GM21576 (cell line): ENCODE data around the gene WDR46.

Experiments used
- ATAC-seq: cut with Tn5 transposase; IDR thresholded peaks from one replicate; pipeline ENCODE4 v1.9.1; 2021; ENCODE audit warnings: mild to moderate bottlenecking, moderate library complexity; ENCODE audit not compliant: unreplicated experiment

The WDR46 gene

DNA sequence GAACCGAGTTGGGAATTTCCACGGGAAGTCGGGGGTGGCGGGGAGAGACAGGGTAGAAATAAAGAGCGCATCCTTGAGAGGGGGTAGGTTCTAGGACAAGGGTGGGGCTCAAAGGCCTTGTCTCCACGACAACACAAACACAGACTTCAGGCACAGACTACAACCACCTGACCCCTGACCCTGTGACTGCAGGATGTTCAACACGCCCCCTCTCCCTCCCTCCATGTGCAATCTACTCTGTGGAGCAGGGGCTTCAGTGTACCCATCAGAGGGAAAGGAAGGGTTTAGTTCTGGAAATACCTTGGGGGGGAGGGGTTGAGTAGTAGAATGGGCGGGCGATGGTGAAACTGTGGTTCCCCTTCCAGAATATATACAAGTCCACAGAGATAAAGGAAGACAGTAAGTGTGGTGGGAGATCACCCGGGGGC is 25.5 kb upstream of the WDR46 start:
- no peak for ATAC-seq

DNA sequence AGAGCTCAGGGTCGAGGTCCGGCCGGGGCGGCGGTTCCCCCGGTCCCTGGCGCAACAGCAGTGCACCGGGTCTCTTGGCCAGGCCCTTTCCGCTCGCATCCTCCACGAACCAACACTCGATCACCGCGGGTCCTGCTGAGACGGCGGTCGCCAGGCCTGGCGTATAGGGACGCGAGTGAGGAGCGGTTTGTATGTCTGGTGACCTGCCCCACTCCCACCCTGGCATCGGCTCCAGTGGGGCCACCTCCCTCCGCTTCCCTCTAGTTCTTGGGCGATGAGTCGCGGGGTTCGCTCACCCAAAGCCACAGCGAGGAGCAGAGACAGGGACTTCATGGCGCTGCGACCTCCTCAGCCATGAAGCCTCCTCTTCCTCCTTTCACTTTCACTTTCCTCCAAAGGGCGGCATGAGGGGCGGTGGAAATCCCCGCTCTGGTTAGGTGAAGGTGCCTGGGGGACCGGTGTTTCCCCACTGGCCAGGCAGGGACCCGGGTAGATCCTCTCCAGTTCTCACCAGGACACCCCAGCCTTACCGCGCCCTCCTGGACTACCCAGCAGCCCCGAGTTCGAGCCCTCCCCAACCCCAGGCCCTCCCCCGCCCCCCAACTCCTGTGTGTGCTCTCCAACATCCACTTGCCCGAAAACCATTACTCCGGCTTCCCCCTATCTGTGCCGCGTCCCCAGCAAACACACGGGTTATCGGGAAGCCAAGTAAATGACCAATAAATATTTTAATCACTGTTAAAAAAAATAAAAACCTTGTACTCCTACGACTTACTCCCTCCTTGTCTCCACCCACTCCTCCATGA is 24.9 kb upstream of the WDR46 start, which contains the start of gene TAPBP:
Gene TAPBP (minus strand): TSS at position 370 of the 806 bp plus-strand sequence. CDS start 37 bp downstream, at position 333.
- peak; percentile 35 for ATAC-seq

DNA sequence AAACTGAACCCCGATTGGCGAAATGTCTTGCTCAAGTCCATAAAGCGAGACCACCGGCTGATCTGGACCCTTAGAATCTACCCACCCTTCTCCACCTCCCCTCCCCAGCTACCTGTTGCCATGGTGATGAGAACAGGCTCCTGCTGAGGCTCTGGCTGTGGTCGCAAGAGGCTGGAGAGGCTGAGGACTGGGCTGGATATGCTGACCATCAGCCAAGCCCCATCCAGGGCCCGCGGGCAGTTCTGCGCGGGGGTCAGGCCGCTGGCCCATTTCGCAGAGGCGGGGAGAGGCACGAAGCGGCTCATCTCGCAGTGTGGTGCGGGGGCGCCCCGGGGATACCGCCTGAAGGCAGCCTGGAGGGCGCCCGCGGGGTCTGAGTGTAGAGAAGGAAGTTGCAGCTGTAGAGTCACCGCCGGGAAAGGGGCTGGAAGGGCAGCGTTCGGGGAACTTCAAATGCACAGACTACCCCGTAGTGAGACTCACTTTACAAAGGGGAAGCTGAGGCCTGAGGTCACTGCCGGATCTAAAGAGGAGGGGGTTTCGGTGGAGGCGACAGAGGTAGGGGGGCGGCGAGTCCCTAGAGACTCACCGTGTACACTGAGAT is 24.2 kb upstream of the WDR46 start:
- peak; percentile 4 for ATAC-seq

DNA sequence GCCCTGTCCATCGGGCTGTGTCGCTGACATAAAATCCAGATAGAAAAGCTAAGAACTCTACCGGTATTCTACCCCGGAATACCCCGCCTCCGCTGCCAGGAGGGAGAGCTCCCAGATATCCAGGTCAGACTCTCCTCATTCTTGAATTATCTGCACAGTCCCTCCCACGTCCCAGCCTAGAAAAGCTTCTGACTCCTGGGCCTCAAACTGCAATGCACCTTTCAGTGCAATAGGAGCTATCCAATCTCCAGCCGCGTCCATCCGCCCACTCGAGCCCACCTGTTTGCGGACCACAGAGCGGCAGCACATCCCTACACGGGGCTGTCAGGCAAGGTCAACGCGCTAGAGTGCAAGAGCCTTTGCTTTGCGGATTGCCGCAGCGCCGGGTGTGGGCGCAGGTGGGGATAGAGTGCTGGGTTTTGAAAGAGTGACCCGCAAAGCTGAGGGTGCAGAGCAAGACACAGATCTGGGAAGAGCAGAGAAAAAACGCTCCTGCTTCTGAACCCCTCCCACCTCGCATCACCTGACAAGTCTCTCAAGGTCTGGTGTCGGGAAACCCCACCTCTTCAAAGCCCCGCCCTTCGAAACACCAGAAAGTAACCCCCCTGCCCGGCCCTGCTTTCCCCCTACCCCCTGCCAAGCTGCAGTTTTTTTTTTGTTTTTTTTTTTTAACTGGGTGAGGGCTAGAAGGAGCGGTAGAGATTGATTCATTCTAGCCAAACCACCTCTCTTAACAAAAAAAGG is 23.5 kb upstream of the WDR46 start:
- ATAC-seq: no peak

DNA sequence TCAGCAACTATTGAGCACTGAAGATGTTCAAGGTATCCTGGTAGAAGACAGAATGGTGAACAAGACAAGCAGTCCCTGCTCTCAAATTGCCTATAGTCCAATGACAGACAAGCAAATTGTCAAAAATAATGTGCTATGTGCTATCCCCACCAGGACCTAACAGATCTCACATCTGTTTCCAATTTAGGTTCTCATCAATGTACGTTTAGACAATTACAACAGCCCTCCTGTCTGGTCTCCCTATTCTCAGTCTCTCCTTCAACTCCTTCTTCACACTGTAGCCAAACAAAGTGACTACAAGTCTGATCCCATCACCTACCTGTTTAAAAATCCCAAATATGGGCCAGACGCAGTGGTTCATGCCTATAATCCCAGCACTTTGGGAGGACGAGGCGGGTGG is 17.3 kb upstream of the WDR46 start:
- no peak for ATAC-seq

DNA sequence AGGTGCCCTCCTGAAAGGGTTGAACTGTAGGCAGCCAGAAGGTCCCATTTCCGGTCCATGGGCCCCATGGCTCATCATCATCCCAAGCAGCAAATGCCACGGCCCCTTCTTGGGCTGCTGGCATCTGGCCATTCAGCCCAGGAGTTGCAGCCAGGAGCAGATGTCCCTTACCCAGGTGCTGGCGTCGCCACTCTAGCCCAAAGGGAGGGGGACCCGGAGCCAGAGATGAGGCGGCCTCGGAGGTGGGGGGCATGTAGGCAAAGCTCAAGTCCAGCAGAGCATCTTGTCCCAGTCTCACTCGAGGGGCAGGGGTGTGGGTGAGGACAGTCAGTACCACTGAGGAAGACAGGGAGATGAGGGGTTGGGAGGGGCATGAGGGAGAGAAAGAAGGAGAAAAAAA is 16.0 kb upstream of the WDR46 start:
- no peak for ATAC-seq

DNA sequence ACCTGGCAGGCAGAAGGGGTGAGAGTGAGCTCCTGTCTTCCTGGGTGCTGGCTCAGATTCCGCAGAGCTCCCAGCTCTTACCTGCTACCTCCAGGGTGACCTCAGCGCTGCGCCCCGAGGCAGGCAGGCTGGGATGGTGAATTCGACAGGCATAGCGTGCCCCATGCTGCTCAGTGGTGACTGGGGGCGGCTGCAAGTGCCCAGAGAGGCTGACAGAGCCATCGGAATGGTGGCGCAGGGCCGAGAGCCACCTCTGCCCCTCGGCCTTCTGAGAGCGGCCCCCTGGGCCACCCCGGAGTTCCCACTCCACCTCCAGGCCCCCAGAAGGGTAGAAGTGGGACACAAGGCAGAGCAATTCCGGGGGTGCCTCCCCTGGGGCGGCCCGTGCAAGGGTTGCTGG is 15.2 kb upstream of the WDR46 start:
- no peak for ATAC-seq

DNA sequence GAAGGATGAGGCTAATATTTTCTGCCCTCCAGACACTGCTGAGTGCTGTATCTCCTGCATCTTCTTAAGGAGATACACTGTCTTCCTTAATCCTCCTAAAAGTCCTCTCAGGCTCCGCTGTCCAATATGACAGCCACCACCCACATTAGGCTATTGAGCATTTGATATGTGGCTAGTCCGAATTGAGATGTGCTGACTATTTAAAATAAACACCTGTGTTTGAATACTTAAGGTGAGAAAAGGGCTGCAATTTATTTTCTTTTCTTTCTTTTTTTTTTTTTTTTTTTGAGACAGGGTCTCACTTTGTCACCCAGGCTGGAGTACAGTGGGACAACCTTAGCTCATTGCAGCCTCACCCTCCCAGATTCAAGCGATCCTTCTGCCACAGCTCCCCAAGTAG is 12.8 kb upstream of the WDR46 start:
- ATAC-seq: no peak

DNA sequence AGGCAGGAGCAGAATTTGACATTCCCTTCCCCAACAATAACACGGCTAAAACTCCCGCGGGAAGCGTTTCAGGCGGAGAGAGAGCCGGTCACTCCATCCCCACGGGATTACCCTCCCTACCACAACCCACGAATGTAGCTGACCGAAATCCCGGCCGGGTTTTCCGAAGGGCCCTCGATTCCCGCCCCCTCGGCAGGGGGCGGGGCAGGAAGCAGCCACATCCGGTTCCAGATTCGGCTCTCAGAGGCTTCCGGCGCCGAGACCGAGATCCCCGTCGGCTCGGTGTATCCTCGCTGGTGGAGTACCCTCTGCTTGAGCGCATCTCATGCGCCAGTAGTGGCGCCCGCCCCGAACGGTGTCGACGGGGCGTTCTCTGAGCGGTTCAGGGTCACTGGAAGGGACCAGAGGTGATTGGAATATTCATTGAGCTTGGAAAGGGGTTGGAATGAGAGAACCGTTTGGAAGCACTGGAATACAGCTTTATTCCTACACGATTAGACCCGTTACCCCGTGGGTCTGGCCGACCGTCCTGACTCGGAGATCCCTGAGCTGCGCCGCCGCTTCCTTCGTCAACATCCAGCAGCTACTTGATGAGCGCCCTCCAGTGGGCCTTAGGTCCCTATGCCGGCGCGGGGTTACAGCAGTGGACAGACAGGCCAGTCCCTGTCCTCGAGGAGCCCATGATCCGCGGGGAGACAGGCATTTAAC is 10.4 kb upstream of the WDR46 start:
- ATAC-seq: peak; percentile 73

DNA sequence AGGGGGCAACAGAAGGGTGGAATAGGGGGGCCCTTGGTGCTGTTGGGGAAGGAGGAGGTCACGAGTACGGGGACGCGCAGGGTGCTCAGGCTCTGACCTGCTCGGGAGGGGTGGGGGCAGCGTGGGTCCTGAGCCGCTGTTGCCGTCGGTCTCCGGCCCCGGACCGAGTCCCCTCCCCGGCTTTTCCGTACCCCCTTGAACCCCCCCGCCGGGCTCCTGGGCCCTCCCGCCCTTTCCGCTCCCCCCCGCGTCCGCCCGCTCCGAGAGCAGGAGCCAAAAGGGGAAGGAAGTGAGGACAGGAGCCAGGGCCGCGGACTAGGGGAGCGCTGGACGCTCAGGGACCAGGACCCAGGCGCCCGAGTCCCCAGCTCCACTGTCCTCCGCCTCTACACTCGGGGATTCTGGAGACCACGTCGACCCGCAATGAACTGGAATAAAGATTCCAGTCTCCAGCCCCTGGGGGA is 9.8 kb upstream of the WDR46 start, which contains the start of gene RGL2:
Gene RGL2 (minus strand): TSS at position 170 of the 464 bp plus-strand sequence. CDS start 332 bp downstream, outside the sequence.
- ATAC-seq: peak; percentile 20

DNA sequence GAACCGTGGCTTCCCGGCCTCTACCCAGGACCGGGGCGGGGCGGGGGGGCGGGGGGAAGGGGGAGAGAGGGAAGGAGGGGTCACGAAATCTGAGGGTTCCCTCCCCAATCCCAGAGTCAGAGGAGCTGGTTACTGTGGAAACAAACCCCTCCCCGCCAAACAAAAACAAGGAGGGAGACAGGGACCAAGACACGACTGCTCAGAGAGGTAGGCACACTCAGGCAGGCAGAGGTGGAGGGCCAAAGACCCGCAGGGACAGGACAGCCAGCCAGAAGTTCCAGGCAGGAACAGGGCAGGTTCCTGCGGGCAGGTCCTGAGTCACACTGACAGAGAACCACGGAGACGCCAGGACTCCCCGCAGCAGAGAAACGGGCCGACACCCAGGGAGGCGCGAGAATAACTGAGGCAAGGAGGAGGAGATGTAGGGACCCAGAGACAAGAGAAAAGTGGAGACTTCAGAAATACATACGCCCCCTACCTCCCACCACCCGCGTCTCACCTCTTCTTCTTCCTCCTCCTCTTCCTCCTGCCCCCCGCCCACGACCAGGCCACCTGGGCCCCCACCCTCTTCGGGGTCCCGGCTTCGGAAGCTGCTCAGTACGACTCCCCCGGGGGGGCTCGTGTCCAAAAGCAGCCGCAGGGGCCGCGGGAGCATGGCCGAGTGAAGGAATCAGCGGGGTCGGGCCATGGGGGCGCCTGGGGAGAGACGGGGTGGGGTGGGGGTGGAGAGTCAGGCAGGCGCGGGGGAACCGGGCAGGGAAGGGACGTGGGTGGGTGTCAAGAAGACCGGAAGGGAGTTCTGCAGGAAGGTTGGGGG is 9.1 kb upstream of the WDR46 start:
- no peak for ATAC-seq

DNA sequence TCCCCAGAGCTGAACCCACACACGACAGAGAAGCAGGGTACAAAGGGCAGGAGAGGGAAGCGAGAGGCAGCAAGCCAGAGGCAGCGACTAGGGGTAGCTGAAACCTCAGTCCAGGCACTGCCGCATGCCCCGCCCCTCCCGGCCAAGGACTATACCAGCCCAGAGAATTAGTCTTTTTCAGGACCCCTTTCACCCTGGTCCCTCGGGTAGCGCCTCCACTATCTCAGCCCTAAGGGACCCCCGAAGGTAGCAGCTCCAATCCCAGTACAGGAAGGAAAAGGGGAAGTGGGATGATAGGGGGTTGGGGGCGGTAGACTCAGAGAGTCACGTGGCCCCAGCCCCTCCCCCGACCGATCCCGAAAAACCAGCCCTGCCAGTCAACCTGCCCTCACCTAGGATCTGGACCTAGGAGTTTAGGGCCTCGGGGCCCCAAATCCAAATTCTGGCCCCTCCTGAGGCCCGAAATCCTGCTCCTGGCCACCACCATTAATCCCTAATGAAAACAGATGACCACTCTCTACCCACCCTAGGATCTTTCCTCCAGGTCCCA is 8.4 kb upstream of the WDR46 start:
- ATAC-seq: no peak

DNA sequence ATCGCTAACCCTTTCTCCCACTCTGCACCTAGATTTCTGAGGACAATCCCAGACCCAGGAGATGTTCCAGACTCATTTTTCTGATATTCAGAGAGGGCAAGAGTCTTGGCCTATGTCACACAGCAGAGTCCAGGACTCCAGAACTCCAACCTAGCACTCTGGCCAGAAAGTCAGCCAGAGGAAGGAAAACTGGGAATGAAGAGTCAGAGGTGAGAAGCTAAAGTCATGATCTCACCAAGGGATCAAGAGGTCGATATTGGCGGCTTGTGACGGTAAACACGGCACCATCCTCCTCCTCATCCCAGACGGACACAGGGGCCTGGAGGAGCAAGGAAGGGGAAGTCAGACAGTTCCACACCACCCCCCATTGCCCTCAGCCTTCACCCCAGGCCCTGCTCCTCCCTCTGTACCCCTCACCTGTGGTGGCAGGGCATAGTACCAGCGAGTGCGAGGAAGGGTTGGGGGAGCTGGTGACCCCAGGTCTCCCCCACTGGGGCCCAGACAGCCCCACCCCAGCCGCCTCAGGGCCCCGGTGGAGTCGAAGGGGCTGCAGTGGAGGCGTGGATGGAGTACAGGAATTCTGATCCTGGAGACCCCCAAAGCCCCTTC is 7.9 kb upstream of the WDR46 start:
- ATAC-seq: no peak

DNA sequence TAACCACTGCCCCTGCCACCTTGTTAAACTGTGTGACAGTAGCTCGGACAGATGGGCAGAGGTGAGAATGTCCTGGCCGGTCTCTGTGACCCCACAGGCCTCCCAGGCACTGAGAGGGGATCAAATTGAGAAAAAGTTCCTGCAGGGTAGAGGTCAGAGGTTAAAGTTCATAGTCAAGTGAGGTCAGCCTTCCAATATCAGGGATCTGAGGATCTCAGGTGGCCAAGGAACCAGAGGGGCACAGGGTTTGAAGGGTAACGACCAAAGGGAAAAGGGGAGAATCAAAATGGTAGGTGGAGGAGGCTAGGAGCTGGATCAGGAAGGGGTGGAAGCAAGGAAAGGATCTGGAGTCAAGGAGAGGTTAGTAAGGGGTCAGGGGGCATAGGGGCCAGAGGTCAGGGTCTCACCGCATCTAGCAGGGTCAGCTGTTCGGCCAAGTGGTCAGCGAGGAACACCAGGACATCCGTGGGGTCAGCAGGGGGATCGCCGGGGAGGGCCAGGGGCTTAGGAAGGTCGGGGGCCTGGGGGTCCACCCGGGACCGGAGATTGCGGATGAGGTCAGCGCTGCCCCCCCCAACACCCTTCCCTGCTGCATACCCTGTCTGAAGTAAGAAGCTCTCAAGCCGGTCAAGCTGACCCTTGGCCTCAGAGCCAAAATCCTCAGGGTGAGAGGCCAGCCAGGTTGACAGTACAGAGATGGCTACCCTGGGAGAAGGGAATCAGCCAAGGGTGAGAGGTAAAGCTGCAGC is 6.8 kb upstream of the WDR46 start:
- no peak for ATAC-seq

DNA sequence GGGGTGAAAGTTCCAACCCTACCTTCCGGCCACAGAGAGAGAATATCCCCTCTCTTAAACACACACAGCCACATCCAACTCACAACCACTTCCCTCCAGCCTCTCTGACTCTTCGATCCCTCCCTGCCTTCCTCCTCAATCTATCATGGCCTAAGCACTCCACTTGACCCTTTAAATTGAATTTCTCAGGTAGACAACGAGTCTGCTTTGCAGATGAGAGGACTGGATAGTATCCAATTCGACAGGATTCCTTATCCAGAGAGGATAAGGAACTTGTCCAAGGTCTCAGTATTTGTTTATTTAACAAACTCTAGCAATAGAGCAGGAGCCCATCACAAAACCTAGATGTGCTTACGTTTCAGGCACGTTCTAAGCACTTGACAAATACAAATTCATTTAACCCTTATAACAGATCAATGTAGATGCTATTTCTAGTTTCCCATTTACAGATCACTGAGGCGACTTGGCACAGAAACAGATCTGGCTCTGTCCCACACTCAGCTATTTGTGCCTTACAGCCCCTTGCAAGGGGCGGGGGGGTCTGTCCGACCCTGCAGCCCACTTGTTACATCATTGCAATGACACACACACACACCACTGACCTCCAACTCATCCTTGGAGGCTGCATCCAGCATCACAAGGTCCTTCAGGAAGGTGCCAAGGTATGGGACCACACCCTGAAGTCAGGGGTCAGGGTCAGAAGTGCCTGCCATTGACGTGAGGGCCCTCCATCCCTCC is 5.2 kb upstream of the WDR46 start:
- ATAC-seq: no peak

DNA sequence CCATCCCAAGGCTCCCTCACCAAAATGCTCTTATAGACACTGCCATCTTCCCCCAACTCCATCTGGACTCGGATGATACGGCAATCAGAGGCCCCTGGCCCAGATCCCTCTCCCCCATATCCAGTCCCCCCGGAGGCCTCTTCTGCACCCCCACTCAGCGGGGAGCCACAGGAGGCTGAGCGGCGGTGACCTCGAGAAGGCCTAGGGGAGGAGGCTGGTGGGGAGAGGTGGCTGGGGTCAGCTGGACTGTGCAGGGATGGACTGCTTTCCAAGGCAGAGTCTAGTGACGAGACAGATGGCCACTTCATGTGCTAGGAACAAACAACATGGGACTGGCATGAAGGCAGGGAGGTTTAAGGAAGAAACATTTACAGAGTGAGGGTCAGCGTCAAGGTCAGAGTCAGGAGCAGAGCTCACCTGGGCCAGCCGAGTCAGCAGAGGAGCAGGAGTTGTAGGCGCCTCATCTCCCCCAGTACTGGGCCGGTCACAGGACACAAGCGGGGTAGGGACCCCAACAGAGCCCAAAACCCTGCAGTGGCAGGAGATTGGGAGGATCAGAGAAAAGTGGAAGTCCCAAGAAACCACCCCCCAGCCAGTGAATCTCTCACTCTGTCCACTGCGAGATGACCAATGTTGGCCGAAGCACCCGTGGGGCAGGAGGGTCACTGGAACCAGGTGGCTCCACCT is 4.1 kb upstream of the WDR46 start:
- no peak for ATAC-seq

DNA sequence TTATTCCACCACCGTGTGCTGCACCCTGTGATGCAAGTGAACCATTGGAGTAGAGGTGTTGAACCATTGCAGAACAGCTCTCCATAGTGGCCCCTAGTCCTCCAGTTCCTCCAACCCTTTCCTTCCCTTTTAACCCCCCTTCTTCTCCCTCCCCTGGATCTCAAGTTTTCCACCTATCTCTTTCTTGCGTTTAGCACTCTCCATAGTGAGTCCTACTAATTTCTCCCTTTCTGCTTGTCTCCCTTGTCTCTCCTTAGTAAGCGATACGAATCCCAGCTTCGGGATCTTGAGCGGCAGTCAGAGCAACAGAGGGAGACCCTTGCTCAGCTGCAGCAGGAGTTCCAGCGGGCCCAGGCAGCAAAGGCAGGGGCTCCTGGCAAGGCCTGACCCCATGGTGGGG is 1.4 kb upstream of the WDR46 start:
- no peak for ATAC-seq
